HG02840 (cell line): ENCODE data around the gene NBEAL2.
"Not testable (repeated sequence)": the region's sequence is repeated elsewhere in the genome, so short reads cannot be mapped to it uniquely, and the experiment has no call there.

Source experiments
- ATAC-seq: cut with Tn5 transposase; IDR thresholded peaks from one replicate; pipeline ENCODE4 v1.9.1; 2021; ENCODE audit warnings: mild to moderate bottlenecking, moderate library complexity, moderate number of reproducible peaks; ENCODE audit not compliant: unreplicated experiment, low FRiP score

NBEAL2 gene

GRCh38 chr3:47008234-47008796, 28.8 kb downstream of the NBEAL2 start:
- no peak for ATAC-seq

GRCh38 chr3:47008851-47009224, 29.4 kb downstream of the NBEAL2 start:
- no peak for ATAC-seq

GRCh38 chr3:47009225-47010110, 30.0 kb downstream of the NBEAL2 start:
- peak; percentile 52 for ATAC-seq

- ATAC-seq = no peak
Measured at GRCh38 chr3:47010111-47010712, 30.7 kb downstream of the NBEAL2 start.

GRCh38 chr3:47010910-47011309, 31.4 kb downstream of the NBEAL2 start:
- no peak for ATAC-seq

GRCh38 chr3:47011371-47011770, 31.9 kb downstream of the NBEAL2 start:
- ATAC-seq = no peak

GRCh38 chr3:47012342-47013230, 33.1 kb downstream of the NBEAL2 start:
- no peak for ATAC-seq

- ATAC-seq = no peak
Measured at GRCh38 chr3:47013231-47013630, 33.8 kb downstream of the NBEAL2 start.

GRCh38 chr3:47014036-47014435, 34.6 kb downstream of the NBEAL2 start:
- no peak for ATAC-seq

GRCh38 chr3:47015151-47015550, 35.7 kb downstream of the NBEAL2 start:
- no peak for ATAC-seq

- no peak for ATAC-seq
Measured at GRCh38 chr3:47016086-47016933, 36.8 kb downstream of the NBEAL2 start.

GRCh38 chr3:47016934-47017435, 37.5 kb downstream of the NBEAL2 start:
- ATAC-seq = no peak

GRCh38 chr3:47017504-47018268, 38.2 kb downstream of the NBEAL2 start:
- no peak for ATAC-seq

- ATAC-seq = no peak
Measured at GRCh38 chr3:47018269-47018611, 38.8 kb downstream of the NBEAL2 start.

GRCh38 chr3:47019201-47019600, 39.7 kb downstream of the NBEAL2 start:
- no peak for ATAC-seq

- ATAC-seq = no peak
Measured at GRCh38 chr3:47020311-47020710, 40.8 kb downstream of the NBEAL2 start.

- no peak for ATAC-seq
Measured at GRCh38 chr3:47022641-47023071, 43.2 kb downstream of the NBEAL2 start.

- no peak for ATAC-seq
Measured at GRCh38 chr3:47024932-47025331, 45.5 kb downstream of the NBEAL2 start.

GRCh38 chr3:47026432-47026831, 47.0 kb downstream of the NBEAL2 start:
- ATAC-seq = not testable (repeated sequence)
